Testis (tissue), 3 donors: Measurements from ENCODE around the gene CEP76. TPM values are rescaled to one million over a fixed set of nuclear protein-coding genes. Genes with fewer than 3 reads are reported as not detected.
"Not testable (repeated sequence)": the region's sequence is repeated elsewhere in the genome, so short reads cannot be mapped to it uniquely, and the experiment has no call there.

Source experiments
- DNase-seq: peaks from one replicate; pipeline ENCODE4 v3.0.0-alpha.2; 2019
- H3K27ac ChIP-seq, 2 donors: fragments of 200-600 bp; sonication (generic); one replicate each; pipeline ENCODE4 v1.5.1; 2019
- H3K27me3 ChIP-seq: fragments of 200-600 bp; sonication (generic); one replicate; pipeline ENCODE4 v1.5.1; 2019
- H3K36me3 ChIP-seq: fragments of 200-600 bp; sonication (generic); one replicate; pipeline ENCODE4 v1.5.1; 2017; ENCODE audit warnings: low read depth; ENCODE audit errors: missing control alignments
- H3K4me1 ChIP-seq: fragments of 200-600 bp; sonication (generic); one replicate; pipeline ENCODE4 v1.5.1; 2019
- H3K4me3 ChIP-seq, 2 donors: fragments of 200-600 bp; sonication (generic); one replicate each; pipeline ENCODE4 v1.5.1; 2017 to 2019
- H3K9me3 ChIP-seq: fragments of 200-600 bp; sonication (generic); one replicate; pipeline ENCODE4 v1.5.1; 2017
- CTCF ChIP-seq, 3 experiments: fragments of 450-650 bp in 2 of 3; fragments of 200-600 bp in 1 of 3; sonication (generic) in 1 of 3; IDR thresholded peaks; one replicate each; pipeline ENCODE4 v1.5.1; 2016 to 2019; ENCODE audit warnings: antibody characterized with exemption in 3 of 3, mild to moderate bottlenecking in 2 of 3, moderate library complexity in 1 of 3
- POLR2A ChIP-seq: fragments of 450-650 bp; IDR thresholded peaks from one replicate; pipeline ENCODE4 v1.6.1; 2017; ENCODE audit warnings: antibody characterized with exemption, mild to moderate bottlenecking, moderate library complexity
- WGBS, 2 donors: methylation state at CpG; one replicate each; pipeline ENCODE4 v1.1.5; 2018; 5-methylcytosine and 5-hydroxymethylcytosine counted together
- intact Hi-C: fragments of 100-400 bp; cut with DNase I; formaldehyde crosslinking; loops from one replicate; pipeline ENCODE4 v1.15.1; 2023; ENCODE audit warnings: low total_unique reads
- polyA plus RNA-seq: library from polyadenylated mRNA; stranded (reverse); fragments of 350-450 nt; fragmentation: Illumina TruSeq; extraction: RNeasy Lipid Tissue Mini Kit (QIAGEN cat#74804); gene quantifications from one replicate; pipeline ENCODE4 v1.2.3, GENCODE V29; 2014; ENCODE audit warnings: low read depth, low replicate concordance; ENCODE audit not compliant: insufficient read depth
- total RNA-seq, 2 donors: library from RNA; depleted of rRNA; stranded (reverse); fragments of >200 nt; gene quantifications; one replicate each; pipeline ENCODE4 v1.2.3, GENCODE V29; 2016

Gene CEP76
- total and polyA plus RNA-seq, 3 donors from 2014 or later: 26.7 to 48.6 (median 44.5) TPM

DNA sequence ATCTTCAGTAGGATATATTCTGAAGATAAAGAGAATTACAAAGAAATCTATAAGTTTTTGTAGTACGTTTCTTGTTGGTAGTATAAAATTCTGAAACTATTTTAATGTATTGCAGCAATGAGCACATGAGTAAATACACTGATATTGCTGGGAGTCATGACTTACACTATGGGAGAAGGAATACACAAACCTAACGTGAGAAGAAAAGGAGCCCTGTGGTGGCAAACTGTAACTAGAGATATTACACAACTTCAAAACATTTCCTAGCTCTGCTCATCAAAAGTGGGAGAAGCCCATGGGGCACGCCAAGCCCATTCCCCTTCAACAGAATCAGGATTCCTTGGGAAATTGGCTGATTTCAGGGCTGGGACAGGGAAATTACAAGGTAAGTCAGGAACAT, 65.1 kb downstream of the CEP76 start:
- WGBS, 2 donors: 87 to 95% methylated on average over 3 of the region's 3 CpGs
- H3K9me3 ChIP-seq: no peaks in the 10 kb centered on the region
- DNase-seq: no peak
- no peaks in the 10 kb centered on the region for H3K27me3 ChIP-seq
- no peak overlapping the region for H3K4me3 ChIP-seq
- H3K27ac ChIP-seq: no peak overlapping the region
- intact Hi-C loops: no loop called here
- H3K4me1 ChIP-seq: no peaks in the 10 kb centered on the region
- H3K36me3 ChIP-seq: no peaks in the 10 kb centered on the region
- TF ChIP-seq POLR2A (no peak), CTCF (IDR thresholded peaks at IDR 0.05) (no peak)

DNA sequence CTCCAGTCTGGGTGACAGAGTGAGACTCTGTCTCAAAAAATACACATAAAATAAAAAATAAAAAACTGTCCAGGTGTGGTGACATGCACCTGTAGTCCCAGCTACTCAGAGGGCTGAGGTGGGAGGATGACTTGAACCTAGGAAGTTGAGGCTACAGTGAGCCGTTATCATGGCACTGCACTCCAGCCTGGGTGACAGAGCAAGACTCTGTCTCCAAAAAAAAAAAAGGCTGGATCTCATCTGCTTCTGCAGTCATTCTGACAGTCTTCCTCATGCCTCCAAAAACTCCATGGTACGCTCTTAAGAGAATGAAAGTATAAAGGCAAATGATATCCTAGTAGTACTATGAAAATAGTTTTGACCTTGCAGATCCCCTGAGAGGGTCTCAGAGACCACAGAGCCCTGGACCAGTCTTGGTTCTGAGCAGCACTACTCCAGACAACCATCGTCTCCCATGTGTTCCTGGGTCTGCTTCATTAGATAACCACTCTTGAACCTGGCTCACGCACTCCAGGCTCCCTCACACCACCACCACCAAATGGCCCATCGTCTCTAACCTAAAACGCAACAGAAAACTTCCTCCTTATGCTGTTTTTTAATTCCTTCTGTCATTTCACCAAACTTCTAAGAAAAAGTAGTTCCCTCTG, 70.6 kb downstream of the CEP76 start:
- Histone ChIP-seq H3K9me3 (no peaks in the 10 kb centered on the region), H3K27me3 (no peaks in the 10 kb centered on the region), H3K4me1 (no peaks in the 10 kb centered on the region), H3K27ac (no peak overlapping the region), H3K36me3 (no peaks in the 10 kb centered on the region), H3K4me3 (no peak overlapping the region)
- intact Hi-C loops: no loop called here
- WGBS, 2 donors: 72 to 78% methylated on average over 6 of the region's 6 CpGs
- DNase-seq: no peak
- TF ChIP-seq POLR2A (no peak), CTCF (IDR thresholded peaks at IDR 0.05) (no peak)

DNA sequence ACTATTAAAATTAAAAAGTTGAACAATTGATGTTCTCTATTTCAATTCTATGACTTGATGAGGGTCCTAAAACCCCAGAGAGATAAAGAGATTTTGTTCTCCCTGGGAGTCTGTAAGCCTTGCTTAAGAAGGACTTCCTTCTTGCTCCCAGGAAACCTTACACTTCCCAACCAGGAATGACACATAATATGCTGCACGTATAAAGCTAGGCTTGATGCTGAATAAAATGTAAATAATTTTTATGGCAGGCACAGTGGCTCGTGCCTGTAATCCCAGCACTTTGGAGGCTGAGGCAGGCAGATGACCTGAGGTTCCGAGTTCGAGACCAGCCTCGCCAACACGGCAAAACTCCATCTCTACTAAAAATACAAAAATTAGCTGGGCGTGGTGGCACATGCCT, 72.4 kb downstream of the CEP76 start:
- Histone ChIP-seq H3K4me1 (no peaks in the 10 kb centered on the region), H3K36me3 (no peaks in the 10 kb centered on the region), H3K27me3 (no peaks in the 10 kb centered on the region), H3K9me3 (no peaks in the 10 kb centered on the region), H3K27ac (no peak overlapping the region), H3K4me3 (no peak overlapping the region)
- no peak for DNase-seq
- WGBS, 2 donors: 96 to 98% methylated on average over 7 of the region's 7 CpGs
- no peak for TF ChIP-seq CTCF (IDR thresholded peaks at IDR 0.05)
- TF ChIP-seq POLR2A: no peak
- intact Hi-C loops: no loop called here

GRCh38 chr18:12628706-12629702, 73.5 kb downstream of the CEP76 start:
- Histone ChIP-seq H3K27me3 (no peaks in the 10 kb centered on the region), H3K36me3 (no peaks in the 10 kb centered on the region), H3K4me3 (no peak overlapping the region), H3K4me1 (no peaks in the 10 kb centered on the region), H3K27ac (no peak overlapping the region), H3K9me3 (no peaks in the 10 kb centered on the region)
- WGBS, 2 donors: 83 to 87% methylated on average over 4 of the region's 4 CpGs
- intact Hi-C loops: no loop called here
- DNase-seq: no peak
- TF ChIP-seq POLR2A (no peak), CTCF (IDR thresholded peaks at IDR 0.05) (no peak)

DNA sequence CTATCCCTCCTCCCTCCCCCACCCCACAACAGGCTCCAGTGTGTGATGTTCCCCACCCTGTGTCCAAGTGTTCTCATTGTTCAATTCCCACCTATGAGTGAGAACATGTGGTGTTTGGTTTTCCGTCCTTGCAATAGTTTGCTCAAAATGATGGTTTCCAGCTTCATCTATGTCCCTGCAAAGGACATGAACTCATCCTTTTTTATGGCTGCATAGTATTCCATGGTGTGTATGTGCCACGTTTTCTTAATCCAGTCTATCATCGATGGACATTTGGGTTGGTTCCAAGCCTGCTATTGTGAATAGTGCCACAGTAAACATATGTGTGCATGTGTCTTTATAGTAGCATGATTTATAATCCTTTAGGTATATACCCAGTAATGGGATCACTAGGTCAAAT, 75.3 kb downstream of the CEP76 start:
- H3K27ac ChIP-seq, DNase-seq, H3K27me3 ChIP-seq, H3K9me3 ChIP-seq, H3K36me3 ChIP-seq, intact Hi-C loops, H3K4me1 ChIP-seq, H3K4me3 ChIP-seq: not testable (repeated sequence)
- 94 to 97% methylated on average over 3 of the region's 3 CpGs for WGBS, 2 donors
